Activated T-cell treated with anti-CD3 and anti-CD28 coated beads, Interleukin-2, amount 50 U/mL, for 72 hours (primary cell): ENCODE measurements around the gene S100A9. TPM values are rescaled to one million over a fixed set of nuclear protein-coding genes. Genes with fewer than 3 reads are reported as not detected.

Experiments
- ATAC-seq, 2 donors: fragments of 150-1000 bp; cut with Tn5 transposase; replicated peaks in 1 of 2; 2 replicates each; pipeline ENCODE4 v1.10.0; 2021; ENCODE audit warnings: moderate library complexity in 2 of 2, mild to moderate bottlenecking in 1 of 2
- DNase-seq, 2 donors: peaks; one replicate each; pipeline ENCODE4 v3.0.0; 2021 to 2022; ENCODE audit warnings: mixed read lengths in 1 of 2
- H3K27ac Mint-ChIP-seq: one replicate; pipeline ENCODE4 v1.8.0; 2022; ENCODE audit warnings: mild to moderate bottlenecking, moderate library complexity, mixed read lengths
- H3K27me3 Mint-ChIP-seq: one replicate; pipeline ENCODE4 v1.8.0; 2022; ENCODE audit warnings: low read depth, mixed read lengths
- H3K36me3 Mint-ChIP-seq, 2 donors: one replicate each; pipeline ENCODE4 v1.8.0; 2022; ENCODE audit warnings: mixed read lengths in 2 of 2, mild to moderate bottlenecking in 1 of 2; ENCODE audit not compliant: insufficient read depth in 2 of 2
- H3K4me1 Mint-ChIP-seq: one replicate; pipeline ENCODE4 v1.8.0; 2022; ENCODE audit warnings: low read depth, mixed read lengths
- H3K4me3 Mint-ChIP-seq, 2 donors: one replicate each; pipeline ENCODE4 v1.8.0; 2022; ENCODE audit warnings: mild to moderate bottlenecking in 2 of 2, mixed read lengths in 2 of 2, moderate library complexity in 2 of 2
- H3K9me3 Mint-ChIP-seq, 2 donors: one replicate each; pipeline ENCODE4 v1.8.0; 2022; ENCODE audit warnings: mixed read lengths in 2 of 2
- total RNA-seq, 2 donors: library from RNA; stranded (reverse); gene quantifications; one replicate each; pipeline ENCODE4 v1.2.3, GENCODE V29; 2022

Gene S100A9
- total RNA-seq, 2 donors from 2014 or later, result not detected

DNA sequence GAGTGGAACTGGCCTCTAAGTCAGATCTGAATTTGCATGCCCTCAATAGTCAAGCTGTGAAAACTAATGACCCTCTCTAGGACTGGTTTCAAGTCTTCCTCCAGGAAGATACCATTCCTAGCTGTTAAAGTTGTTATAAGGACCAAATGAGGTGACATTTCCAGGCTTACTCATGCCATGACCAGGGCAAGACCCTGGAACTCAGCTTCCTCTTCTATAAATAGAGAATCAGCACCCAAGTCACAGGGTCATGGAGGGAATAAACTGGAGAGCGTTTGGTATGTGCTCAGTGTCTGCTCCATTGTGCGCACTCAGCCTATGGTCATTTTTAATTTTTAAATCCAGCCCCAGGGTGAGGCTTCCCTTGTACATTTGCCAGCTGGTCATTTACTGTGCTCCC is 2.5 kb downstream of the S100A9 start:
- no peak for DNase-seq
- Mint-ChIP-seq H3K9me3 (no peaks in the 10 kb centered on the region), H3K4me1 (peaks cover 14% of the 10 kb centered on the region), H3K27ac (no peak overlapping the region), H3K36me3 (no peaks in the 10 kb centered on the region), H3K4me3 (no peak overlapping the region), H3K27me3 (no peaks in the 10 kb centered on the region)
- no peak for ATAC-seq

DNA sequence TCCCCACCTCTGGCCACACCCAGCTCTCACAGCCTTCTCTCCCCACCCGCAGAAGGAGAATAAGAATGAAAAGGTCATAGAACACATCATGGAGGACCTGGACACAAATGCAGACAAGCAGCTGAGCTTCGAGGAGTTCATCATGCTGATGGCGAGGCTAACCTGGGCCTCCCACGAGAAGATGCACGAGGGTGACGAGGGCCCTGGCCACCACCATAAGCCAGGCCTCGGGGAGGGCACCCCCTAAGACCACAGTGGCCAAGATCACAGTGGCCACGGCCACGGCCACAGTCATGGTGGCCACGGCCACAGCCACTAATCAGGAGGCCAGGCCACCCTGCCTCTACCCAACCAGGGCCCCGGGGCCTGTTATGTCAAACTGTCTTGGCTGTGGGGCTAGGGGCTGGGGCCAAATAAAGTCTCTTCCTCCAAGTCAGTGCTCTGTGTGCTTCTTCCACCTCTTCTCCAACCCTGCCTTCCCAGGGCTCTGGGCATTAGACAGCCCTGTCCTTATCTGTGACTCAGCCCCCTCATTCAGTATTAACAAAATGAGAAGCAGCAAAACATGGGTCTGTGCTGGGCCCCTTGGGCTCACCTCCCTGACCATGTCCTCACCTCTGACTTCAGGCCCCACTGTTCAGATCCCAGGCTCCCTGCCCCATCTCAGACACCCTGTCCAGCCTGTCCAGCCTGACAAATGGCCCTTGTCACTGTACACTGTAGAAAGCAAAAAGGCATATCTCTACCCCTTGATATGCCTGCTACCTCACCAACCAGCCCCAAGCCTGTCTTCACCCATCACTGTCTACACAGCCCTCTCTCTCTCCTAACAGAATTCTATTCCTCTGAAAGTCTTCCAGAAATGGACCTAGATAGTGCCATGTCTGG is 3.2 kb downstream of the S100A9 start:
- no peak for ATAC-seq
- Mint-ChIP-seq H3K27ac (no peak overlapping the region), H3K9me3 (no peaks in the 10 kb centered on the region), H3K27me3 (peaks cover 1% of the 10 kb centered on the region), H3K4me3 (no peak overlapping the region), H3K36me3 (no peaks in the 10 kb centered on the region), H3K4me1 (peaks cover 14% of the 10 kb centered on the region)
- DNase-seq, result no peak

DNA sequence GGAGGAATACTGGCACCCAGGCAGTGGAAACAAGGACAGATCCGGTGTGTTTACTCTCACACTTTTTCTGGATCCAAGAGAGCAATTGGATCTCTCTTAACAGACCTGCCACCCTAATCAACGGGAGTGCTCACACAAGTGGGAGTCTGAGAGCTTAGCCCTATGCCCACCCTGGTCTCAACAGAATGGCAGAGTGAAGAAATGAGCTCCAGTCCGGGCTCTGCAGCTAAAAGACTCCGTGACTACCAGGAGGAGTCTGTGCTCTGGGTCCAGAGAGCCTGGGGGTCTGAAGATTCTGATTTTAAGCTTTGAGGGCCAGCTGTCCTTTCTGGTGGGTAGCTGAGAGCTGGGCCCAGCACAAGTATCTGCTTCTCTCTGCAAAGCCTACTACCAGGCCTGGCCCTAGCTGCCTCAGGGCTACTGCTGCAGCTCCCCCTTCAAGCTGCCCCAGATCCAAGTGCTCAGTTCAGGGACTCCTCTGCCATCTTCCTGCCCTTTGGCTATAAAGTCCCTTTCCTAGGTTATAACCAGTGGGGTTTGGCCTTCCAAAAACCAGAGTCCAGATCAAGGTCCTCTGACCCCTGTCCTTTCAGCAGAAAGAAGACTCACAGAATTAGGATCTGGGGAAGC is 3.9 kb downstream of the S100A9 start:
- Mint-ChIP-seq H3K36me3 (no peaks in the 10 kb centered on the region), H3K27me3 (peaks cover 5% of the 10 kb centered on the region), H3K9me3 (no peaks in the 10 kb centered on the region), H3K4me1 (peaks cover 14% of the 10 kb centered on the region), H3K4me3 (no peak overlapping the region), H3K27ac (no peak overlapping the region)
- ATAC-seq (no peak), DNase-seq (no peak)

DNA sequence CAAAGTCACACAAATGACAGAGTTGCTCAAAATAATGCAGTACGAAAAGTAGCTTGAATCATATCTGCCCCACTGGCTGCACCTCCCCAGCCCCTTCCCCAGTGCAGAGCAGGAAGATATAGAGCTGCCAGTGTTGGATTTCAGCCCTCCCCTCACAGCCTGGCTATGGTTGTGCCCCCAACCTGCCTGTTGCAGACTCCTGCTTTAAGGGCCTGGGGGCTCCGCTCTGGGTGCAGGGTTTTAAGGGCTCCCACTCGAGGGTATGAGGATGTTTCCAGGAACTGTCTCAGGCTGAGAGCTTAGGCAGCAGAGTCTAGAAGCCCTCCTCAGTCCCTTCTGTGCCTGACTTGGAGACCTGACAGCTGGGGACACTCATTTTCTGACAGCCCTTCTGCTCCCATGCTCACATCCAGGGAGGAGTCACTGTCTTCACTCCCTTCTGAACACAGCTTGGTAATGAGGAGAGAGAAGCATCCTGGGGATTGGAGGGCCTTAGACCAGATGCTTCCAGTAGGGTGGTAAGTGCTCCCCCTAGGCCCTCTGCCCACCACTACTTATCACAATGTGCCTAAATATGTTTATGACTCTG is 4.6 kb downstream of the S100A9 start:
- Mint-ChIP-seq H3K4me3 (no peak overlapping the region), H3K27me3 (peaks cover 5% of the 10 kb centered on the region), H3K4me1 (peaks cover 12% of the 10 kb centered on the region), H3K27ac (no peak overlapping the region), H3K36me3 (no peaks in the 10 kb centered on the region), H3K9me3 (no peaks in the 10 kb centered on the region)
- no peak for DNase-seq
- ATAC-seq, result no peak

DNA sequence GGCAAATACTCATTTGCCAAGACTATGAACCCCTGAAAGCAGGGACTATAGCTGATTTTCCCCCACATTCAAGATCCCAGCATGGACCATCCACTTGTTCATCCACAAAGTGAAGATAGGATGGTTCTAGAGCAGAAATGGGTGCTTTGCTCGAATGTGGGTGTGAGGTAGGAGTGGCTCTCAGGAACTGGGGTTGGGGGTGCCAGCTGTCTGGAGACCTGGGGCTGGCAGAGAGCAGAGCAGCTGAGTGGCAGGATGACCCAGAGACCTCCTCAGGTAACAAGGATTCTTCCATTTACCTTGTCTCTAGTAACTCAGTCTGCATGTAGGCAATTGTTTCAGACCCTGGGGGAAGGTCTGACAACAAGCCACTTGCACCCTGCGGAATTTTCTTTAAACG is 6.0 kb downstream of the S100A9 start:
- Mint-ChIP-seq H3K27ac (no peak overlapping the region), H3K4me3 (no peak overlapping the region), H3K27me3 (peaks cover 5% of the 10 kb centered on the region), H3K9me3 (no peaks in the 10 kb centered on the region), H3K36me3 (no peaks in the 10 kb centered on the region), H3K4me1 (no peaks in the 10 kb centered on the region)
- ATAC-seq (no peak), DNase-seq (no peak)

DNA sequence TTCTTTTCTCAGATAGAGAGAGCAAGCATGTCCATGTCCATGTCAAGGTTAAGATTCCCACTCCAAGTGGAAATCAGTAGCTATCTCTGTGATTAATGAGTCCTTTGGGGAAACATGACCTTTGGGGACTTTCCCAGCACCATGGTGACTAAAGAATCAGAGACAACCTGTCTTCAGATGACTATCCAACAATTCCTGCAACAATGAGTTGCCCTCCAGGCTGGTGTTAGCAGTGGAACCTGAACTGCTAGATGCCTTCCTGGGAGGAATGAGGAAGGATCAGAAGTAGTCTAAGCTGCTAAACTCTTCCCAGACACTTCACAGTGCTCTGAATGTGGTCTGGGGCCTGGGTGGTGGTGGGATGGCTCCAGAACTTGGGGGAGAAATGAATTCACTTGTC is 6.5 kb downstream of the S100A9 start:
- Mint-ChIP-seq H3K27me3 (peaks cover 5% of the 10 kb centered on the region), H3K4me1 (no peaks in the 10 kb centered on the region), H3K9me3 (no peaks in the 10 kb centered on the region), H3K27ac (no peak overlapping the region), H3K4me3 (no peak overlapping the region), H3K36me3 (no peaks in the 10 kb centered on the region)
- DNase-seq (no peak), ATAC-seq (no peak)

DNA sequence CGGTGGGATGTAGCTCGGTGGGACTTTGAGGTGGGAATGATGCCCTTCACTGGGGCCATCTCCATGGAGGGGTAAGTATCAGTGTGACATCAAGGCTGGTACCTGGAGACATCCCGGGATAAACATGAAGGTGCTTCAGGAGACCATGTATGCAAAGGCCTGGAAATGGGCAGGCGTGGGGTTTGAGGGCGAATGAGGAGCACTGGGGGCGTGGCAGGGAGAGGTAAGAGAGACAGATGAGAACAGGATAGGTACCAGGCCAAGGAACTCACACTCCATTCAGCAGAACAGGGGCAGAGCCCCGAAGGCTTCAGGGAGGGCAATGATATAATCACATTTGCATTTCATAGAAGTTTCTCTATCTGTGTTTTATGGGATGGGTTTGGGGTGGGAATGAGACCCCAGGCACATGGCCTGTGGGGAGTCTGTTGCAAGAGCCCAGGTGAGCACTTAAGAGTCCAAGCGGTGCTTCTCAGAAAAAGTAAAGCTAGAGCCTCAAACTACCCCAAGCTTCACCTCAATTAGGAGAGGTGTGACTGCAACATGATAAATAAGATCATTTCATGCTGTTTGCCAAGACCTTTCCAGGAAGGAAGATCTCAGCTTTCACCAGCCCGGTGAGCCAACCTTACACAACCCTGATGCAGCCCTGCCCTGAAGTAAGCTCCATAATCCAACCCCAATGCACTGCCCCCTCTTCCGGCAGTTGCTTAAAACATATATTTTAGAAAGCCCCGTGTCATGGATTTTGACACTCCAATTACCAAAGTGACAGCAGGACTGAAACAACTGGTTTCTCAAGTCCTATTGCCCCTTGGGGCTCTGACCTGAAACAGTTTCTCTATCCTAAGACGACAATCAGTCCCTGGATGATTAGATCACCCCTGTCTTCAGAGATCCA is 7.4 kb downstream of the S100A9 start:
- no peak for DNase-seq
- H3K36me3 Mint-ChIP-seq, result no peaks in the 10 kb centered on the region
- no peak for ATAC-seq
- H3K4me1 Mint-ChIP-seq, result no peaks in the 10 kb centered on the region
- peaks cover 5% of the 10 kb centered on the region for H3K27me3 Mint-ChIP-seq
- H3K4me3 Mint-ChIP-seq, result no peak overlapping the region
- no peaks in the 10 kb centered on the region for H3K9me3 Mint-ChIP-seq
- no peak overlapping the region for H3K27ac Mint-ChIP-seq

DNA sequence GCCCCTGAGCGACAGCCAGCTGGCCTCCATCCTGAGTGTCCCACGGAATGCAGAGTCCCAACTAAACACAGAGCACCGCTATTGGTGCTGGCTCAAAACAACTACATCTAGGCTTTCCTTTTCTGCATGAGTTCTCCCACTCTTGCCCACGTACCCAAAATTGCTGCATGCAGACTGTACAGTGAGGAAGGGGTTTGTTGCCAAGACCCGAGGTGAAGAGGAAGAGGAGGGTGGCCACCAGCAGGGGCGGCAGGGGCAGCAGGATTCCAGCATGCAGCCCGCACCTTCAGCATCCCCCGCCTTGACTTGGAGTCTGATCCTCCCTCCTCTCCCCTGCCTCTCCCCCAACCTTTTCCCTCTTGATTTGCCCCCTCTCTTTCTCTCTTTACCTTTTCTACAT is 8.0 kb downstream of the S100A9 start:
- no peaks in the 10 kb centered on the region for H3K4me1 Mint-ChIP-seq
- H3K36me3 Mint-ChIP-seq, result no peaks in the 10 kb centered on the region
- ATAC-seq (no peak), DNase-seq (no peak)
- no peak overlapping the region for H3K4me3 Mint-ChIP-seq
- no peak overlapping the region for H3K27ac Mint-ChIP-seq
- H3K27me3 Mint-ChIP-seq, result peaks cover 5% of the 10 kb centered on the region
- H3K9me3 Mint-ChIP-seq, result no peaks in the 10 kb centered on the region

DNA sequence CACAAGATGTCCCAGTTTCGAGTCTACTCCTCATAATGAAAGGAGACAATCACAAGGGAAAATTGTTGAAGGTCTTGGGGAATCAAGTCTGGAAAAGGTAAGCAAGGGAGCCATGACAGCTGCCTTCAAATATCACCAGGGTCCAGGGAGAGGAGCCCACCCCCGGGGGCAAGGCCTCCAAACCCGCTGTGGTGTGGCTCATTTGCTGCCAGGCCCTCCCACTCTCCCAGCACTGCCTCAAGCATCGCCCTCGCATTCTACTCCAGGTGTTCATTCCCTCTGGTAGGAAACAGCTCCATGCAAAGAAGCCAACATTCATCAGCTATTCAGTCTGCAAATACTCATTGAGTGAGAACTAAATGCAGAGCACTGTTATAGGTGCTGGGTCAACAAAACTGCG is 8.6 kb downstream of the S100A9 start:
- DNase-seq, result no peak
- H3K27me3 Mint-ChIP-seq, result peaks cover 5% of the 10 kb centered on the region
- no peak overlapping the region for H3K4me3 Mint-ChIP-seq
- ATAC-seq, result no peak
- H3K27ac Mint-ChIP-seq, result no peak overlapping the region
- no peaks in the 10 kb centered on the region for H3K36me3 Mint-ChIP-seq
- H3K4me1 Mint-ChIP-seq, result no peaks in the 10 kb centered on the region
- H3K9me3 Mint-ChIP-seq, result no peaks in the 10 kb centered on the region

DNA sequence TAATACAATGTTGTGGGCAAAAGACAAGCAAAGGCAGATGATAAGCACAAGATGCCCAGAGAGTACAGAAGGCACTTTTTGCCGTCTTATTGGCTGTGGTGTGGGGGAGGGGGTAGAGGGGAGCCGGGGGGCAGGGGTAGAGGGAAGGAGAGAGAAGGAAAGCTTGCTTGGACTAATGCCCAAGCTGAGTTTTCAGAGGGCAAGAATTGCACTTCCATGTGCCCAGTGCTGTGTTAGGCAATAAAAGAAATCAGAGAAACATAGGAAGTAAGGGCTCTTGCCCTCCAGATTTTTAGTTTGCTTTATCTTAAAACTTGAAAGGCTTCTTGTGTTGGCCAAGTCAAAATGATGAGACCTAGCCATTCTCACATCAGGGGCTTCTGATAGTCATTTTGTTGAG is 9.4 kb downstream of the S100A9 start:
- DNase-seq (no peak), ATAC-seq (no peak)
- Mint-ChIP-seq H3K27ac (no peak overlapping the region), H3K36me3 (no peaks in the 10 kb centered on the region), H3K4me1 (no peaks in the 10 kb centered on the region), H3K9me3 (no peaks in the 10 kb centered on the region), H3K4me3 (no peak overlapping the region), H3K27me3 (peaks cover 5% of the 10 kb centered on the region)

DNA sequence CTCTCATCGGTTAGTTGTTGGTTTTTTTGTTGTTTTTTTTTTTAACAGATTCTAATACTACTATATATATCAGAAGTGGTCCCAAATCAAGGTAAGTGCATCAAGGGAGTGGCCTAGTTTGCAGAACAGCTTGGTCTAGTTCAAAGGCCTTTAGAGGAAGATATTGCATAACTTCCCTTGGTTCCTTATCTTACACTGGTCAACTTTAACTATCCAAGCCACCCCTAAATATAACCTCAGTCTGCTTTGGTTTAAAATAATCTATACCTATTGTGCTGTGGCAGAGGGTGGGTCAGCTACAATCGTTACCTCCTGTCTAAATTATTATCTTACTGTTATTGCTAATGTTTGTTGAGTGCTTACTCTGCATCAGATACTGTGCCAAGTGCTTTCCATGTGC is 10.8 kb downstream of the S100A9 start:
- Mint-ChIP-seq H3K4me3 (no peak overlapping the region), H3K36me3 (no peaks in the 10 kb centered on the region), H3K27ac (no peak overlapping the region), H3K9me3 (no peaks in the 10 kb centered on the region), H3K4me1 (no peaks in the 10 kb centered on the region), H3K27me3 (peaks cover 10% of the 10 kb centered on the region)
- ATAC-seq (no peak), DNase-seq (no peak)

DNA sequence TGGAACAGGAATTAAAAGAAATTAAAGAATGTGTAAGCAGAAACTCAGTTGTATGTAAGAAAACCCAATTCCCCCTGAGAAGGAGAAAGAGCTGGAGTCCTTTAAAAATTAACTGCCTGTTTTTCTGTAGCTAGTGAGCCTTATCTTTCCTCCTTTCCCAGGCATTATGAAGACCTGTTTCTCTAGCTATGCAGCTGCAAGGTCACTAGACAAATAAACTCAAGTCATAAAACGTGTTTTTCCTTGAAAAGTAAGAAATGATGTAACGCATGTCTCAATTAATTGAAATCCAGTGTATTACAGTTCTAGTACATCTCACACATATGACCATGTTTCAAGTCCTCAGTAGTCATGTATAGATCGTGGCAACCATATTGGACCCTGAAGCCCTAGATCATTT is 12.5 kb downstream of the S100A9 start:
- H3K27ac Mint-ChIP-seq, result no peak overlapping the region
- no peaks in the 10 kb centered on the region for H3K9me3 Mint-ChIP-seq
- H3K27me3 Mint-ChIP-seq, result peaks cover 10% of the 10 kb centered on the region
- ATAC-seq (no peak), DNase-seq (no peak)
- H3K4me3 Mint-ChIP-seq, result no peak overlapping the region
- H3K36me3 Mint-ChIP-seq, result no peaks in the 10 kb centered on the region
- no peaks in the 10 kb centered on the region for H3K4me1 Mint-ChIP-seq

DNA sequence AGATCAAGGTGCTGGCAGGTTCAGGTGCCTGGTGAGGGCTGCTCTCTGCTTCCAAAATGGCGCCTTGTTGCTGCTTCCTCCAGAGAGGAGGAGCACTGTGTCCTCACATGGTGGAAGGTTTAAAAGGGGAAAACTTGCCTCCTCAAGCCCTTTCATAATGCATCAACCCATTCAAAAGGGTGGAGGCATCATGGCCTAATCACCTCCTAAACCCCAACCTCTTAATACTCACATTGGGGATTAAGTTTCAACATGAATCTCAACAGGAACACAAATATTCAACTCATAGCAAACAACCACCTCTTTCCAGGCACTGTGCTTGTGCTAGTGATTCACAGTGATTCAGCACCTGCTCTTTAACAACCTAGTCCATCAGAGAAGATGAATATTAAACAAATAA is 13.6 kb downstream of the S100A9 start:
- no peak overlapping the region for H3K4me3 Mint-ChIP-seq
- H3K9me3 Mint-ChIP-seq, result no peaks in the 10 kb centered on the region
- no peaks in the 10 kb centered on the region for H3K4me1 Mint-ChIP-seq
- DNase-seq (no peak), ATAC-seq (no peak)
- no peaks in the 10 kb centered on the region for H3K36me3 Mint-ChIP-seq
- no peak overlapping the region for H3K27ac Mint-ChIP-seq
- H3K27me3 Mint-ChIP-seq, result peaks cover 5% of the 10 kb centered on the region
